ENCODE results near the gene FAM53A. TPM values are rescaled to one million over a fixed set of nuclear protein-coding genes. Genes with fewer than 3 reads are reported as not detected.

The FAM53A gene
- total RNA-seq, 1 experiment from 2014 or later: 3.1 TPM

DNA sequence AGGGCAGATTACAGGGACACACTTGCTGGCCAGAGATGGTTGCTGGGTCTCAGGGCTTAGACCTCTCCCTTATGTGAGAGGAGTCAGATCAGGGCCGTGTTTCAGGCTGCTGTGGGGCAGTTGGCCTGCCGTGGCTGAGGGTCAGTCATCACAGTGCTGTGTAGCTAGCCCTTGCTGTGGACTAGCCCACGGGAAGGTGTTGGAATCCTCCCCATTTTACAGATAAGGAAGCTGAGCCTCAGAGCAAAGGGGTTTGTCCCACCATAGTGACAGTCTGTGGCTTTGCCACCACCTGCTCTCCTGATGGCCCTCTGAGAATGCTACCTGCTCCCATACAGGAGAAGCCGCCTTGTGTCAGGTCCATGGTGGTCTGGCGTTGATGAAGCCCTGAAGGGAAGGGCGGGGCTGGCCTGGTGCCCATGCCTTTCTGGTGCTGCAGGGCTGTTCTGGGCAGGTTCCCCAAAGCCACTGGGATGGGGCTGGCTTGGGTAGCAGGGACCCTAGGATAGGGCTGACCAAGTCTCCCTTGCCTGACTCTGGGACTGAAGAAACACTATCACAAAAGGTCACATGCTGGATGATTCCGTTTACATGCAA, 2.4 kb upstream of the FAM53A start:
- H3K9ac ChIP-seq (ENCODE audit: low read length): no peak overlapping the region
- no TSS peak for BruUV-seq (replicated peaks)
- H3K36me3 ChIP-seq (ENCODE audit: low read depth, low read length): peaks cover 10% of the 10 kb centered on the region
- ATAC-seq (no peak), DNase-seq (no peak)
- ChIA-PET CTCF (no interaction called here), POLR2A (ENCODE audit: unreplicated experiment) (no interaction called here)
- H3K4me2 ChIP-seq (ENCODE audit: low read length): no peak overlapping the region
- H3K27me3 ChIP-seq (ENCODE audit: low read length): no peaks in the 10 kb centered on the region
- no peaks in the 10 kb centered on the region for H3K9me2 ChIP-seq (replicated peaks; ENCODE audit: low read length)
- peaks cover 5% of the 10 kb centered on the region; the same call in 1 of the 2 replicates for H3K4me1 ChIP-seq (ENCODE audit: insufficient read depth, low read length)
- TF ChIP-seq EZH2 (IDR thresholded peaks at IDR 0.05; ENCODE audit: low read length, unreplicated experiment) (no peak), EZH2phosphoT487 (IDR thresholded peaks at IDR 0.05; ENCODE audit: borderline replicate concordance, low read length) (no peak)
- TF ChIP-seq, protein P1, sequence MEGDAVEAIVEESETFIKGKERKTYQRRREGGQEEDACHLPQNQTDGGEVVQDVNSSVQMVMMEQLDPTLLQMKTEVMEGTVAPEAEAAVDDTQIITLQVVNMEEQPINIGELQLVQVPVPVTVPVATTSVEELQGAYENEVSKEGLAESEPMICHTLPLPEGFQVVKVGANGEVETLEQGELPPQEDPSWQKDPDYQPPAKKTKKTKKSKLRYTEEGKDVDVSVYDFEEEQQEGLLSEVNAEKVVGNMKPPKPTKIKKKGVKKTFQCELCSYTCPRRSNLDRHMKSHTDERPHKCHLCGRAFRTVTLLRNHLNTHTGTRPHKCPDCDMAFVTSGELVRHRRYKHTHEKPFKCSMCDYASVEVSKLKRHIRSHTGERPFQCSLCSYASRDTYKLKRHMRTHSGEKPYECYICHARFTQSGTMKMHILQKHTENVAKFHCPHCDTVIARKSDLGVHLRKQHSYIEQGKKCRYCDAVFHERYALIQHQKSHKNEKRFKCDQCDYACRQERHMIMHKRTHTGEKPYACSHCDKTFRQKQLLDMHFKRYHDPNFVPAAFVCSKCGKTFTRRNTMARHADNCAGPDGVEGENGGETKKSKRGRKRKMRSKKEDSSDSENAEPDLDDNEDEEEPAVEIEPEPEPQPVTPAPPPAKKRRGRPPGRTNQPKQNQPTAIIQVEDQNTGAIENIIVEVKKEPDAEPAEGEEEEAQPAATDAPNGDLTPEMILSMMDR (conservative IDR thresholded peaks at IDR 0.05; ENCODE audit: low read depth, low read length): no peak
- no peaks in the 10 kb centered on the region for H4K20me1 ChIP-seq (ENCODE audit: low read length)
- no peaks in the 10 kb centered on the region for H3F3A ChIP-seq (ENCODE audit: low read length, unreplicated experiment)
- intact Hi-C loops (cut with micrococcal nuclease): no loop called here
- H3K9me3 ChIP-seq (ENCODE audit: low read length): no peaks in the 10 kb centered on the region
- no peak overlapping the region for H2AFZ ChIP-seq (ENCODE audit: low read length)
- H3K79me2 ChIP-seq (ENCODE audit: low read length): no peaks in the 10 kb centered on the region
- no peak overlapping the region for H3K4me3 ChIP-seq (ENCODE audit: low read length)
- no peak overlapping the region for H3K27ac ChIP-seq (ENCODE audit: low read length)

DNA sequence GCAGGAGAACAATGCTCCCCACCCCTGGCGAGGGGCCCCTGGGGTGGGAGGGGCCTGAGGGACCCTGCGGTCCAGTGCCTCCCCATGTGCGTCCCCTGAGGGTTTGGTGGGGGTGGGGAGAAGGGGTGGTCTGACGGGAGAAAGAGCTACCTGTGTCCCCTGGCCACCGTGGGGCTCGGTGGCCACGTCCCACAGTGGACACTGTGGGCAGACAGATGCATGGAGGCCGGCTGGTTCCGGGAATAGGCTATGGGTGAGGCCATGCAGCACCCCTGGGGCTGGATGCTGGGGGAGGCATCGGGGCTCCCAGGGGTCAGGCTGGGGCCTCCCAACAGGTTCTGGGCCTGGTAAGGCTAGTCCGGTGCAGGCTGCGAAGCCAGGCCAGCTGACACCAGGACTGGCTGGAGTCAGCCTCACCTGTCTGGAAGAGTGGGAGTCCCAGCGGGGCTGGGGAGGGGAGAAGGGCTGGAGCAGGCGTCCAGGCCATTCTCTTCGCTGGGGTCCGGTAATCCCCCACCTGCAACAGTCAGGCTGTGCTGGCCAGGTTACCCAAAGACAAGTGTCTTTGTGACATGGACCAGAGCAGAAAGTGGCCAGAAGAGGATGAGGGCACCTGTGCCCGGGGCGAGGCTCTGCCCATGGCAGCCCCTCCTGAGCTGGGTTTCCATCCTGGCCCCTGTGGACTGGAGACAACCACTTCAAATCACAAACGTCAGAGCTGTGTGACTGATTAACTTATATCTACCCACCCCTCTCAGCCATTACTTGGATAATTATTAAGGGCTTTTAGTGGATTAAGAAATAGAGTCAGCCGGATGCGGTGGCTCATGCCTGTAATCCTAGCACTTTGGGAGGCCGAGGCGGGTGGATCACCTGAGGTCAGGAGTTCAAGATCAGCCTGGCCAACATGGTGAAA, 1.4 kb upstream of the FAM53A start:
- Histone ChIP-seq H3K9me2 (replicated peaks; ENCODE audit: low read length) (no peaks in the 10 kb centered on the region), H3K4me3 (ENCODE audit: low read length) (peak overlapping the region; percentile 70), H3K4me1 (ENCODE audit: insufficient read depth, low read length) (peaks cover 5% of the 10 kb centered on the region; the same call in 1 of the 2 replicates), H3K9me3 (ENCODE audit: low read length) (no peaks in the 10 kb centered on the region), H2AFZ (ENCODE audit: low read length) (no peak overlapping the region), H3K9ac (ENCODE audit: low read length) (peak overlapping the region; percentile 47), H3K27ac (ENCODE audit: low read length) (no peak overlapping the region), H3F3A (ENCODE audit: low read length, unreplicated experiment) (no peaks in the 10 kb centered on the region), H4K20me1 (ENCODE audit: low read length) (no peaks in the 10 kb centered on the region), H3K4me2 (ENCODE audit: low read length) (peak overlapping the region; percentile 90), H3K79me2 (ENCODE audit: low read length) (no peaks in the 10 kb centered on the region), H3K27me3 (ENCODE audit: low read length) (no peaks in the 10 kb centered on the region), H3K36me3 (ENCODE audit: low read depth, low read length) (no peaks in the 10 kb centered on the region)
- no peak for ATAC-seq
- CTCF ChIA-PET: no interaction called here
- DNase-seq: no peak
- BruUV-seq (replicated peaks): no TSS peak
- intact Hi-C loops (cut with micrococcal nuclease): no loop called here
- POLR2A ChIA-PET (ENCODE audit: unreplicated experiment): no interaction called here
- TF ChIP-seq EZH2 (IDR thresholded peaks at IDR 0.05; ENCODE audit: low read length, unreplicated experiment) (no peak), EZH2phosphoT487 (IDR thresholded peaks at IDR 0.05; ENCODE audit: borderline replicate concordance, low read length) (no peak)
- TF ChIP-seq, protein P1 (conservative IDR thresholded peaks at IDR 0.05; ENCODE audit: low read depth, low read length): no peak

Measured in PC-3 (cell line).